ENCODE results near the gene CNNM4.

GRCh38 chr2:96861074-96861473, 100.4 kb downstream of the CNNM4 start:
- TF ChIP-seq CTCF (IDR thresholded peaks at IDR 0.05) = no peak
- TF ChIP-seq POLR2A (IDR thresholded peaks at IDR 0.05) = no peak

Measured in right lobe of liver (tissue), 4 donors.